CD4-positive, alpha-beta T cell treated with Interleukin-17A for 1 hour (primary cell): ENCODE measurements around the gene TBC1D25.

ENCODE experiments used
- DNase-seq: peaks from one replicate; pipeline ENCODE4 v3.0.0-alpha.2; 2020

The TBC1D25 gene

GRCh38 chrX:48611703-48612102 lies 72.2 kb downstream of the TBC1D25 start:
- no peak for DNase-seq
